SKM-1 (cell line): Measurements from ENCODE around the gene CENPS.
"Not testable (repeated sequence)": the region's sequence is repeated elsewhere in the genome, so short reads cannot be mapped to it uniquely, and the experiment has no call there.

ENCODE experiments used
- DNase-seq: peaks from one replicate; lab custom pipeline; 2025; ENCODE audit not compliant: unreplicated experiment; lab: John Stamatoyannopoulos, UW

The CENPS gene

GRCh38 chr1:10430216-10431069 lies at the start of gene CENPS:
Gene CENPS (plus strand): TSS chr1:10430433. CDS start chr1:10430518, 85 bp downstream.
- DNase-seq: peak; percentile 76

DNA sequence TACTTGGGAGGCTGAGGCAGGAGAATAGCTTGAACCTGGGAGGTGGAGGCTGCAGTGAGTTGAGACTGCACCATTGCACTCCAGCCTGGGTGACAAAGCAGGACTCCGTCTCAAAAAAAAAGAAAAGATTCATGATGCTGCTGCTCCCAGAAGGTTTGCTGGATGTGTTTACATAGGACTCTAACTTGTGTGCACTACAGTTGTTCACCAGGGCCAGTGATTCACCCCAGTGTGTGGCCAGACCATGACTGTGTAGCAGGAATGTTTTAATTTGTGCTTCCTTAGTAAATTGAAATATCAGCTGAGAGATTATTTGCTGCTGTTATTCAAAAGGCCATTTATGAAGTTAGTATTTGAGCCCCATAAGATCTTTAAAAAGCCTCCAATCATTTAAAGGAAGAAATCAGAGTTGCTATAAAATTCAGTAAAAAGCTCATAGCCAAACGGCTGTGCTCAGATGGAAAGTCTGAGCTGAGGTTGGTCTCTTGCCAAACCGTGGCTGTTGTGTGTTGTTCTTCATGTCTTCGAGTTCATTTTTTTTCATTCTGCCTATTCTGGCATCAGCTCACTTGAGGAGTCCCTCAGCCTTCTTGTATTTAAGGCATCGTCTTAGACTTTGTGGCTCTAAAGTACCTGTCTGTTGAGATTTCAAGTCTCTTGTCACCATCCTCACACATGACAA lies 49.5 kb upstream of the CENPS start:
- DNase-seq: no peak

DNA sequence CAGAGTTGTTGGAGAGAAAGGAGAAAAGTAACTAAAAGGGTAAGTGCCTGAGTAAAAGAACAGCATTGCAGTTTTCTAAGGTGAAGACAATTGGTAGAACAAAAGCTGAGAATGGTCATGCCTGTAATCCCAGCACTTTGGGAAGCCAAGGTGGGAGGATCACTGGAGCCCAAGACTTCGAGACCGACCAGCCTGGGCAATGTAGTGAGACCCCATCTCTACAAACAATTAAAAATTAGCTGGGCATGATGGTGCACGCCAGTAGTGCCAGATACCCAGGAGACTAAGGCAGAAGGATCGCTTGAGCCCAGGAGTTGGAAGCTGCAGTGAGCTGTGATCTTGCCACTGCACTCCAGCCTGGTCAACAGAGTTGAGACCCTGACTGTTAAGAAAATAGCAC lies 46.6 kb upstream of the CENPS start:
- no peak for DNase-seq

DNA sequence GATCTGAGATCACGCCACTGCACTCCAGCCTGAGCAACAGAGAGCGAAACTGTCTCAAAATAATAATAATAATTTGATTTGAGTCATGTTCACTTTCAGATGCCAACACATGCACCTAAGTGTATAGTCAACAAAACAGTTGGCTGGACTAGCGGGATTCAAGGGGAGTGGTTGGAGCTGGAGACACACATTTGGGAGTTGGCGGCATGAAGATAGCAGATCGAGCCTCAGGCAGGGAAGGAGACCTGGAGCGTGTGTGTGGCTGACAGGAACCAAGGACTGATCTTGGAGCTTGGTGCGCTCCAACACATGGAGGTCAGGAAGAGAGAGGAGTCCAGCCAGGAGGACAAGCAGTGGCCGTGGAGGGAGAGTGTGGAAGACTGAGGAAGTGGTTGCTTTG lies 46.0 kb upstream of the CENPS start:
- DNase-seq: no peak

DNA sequence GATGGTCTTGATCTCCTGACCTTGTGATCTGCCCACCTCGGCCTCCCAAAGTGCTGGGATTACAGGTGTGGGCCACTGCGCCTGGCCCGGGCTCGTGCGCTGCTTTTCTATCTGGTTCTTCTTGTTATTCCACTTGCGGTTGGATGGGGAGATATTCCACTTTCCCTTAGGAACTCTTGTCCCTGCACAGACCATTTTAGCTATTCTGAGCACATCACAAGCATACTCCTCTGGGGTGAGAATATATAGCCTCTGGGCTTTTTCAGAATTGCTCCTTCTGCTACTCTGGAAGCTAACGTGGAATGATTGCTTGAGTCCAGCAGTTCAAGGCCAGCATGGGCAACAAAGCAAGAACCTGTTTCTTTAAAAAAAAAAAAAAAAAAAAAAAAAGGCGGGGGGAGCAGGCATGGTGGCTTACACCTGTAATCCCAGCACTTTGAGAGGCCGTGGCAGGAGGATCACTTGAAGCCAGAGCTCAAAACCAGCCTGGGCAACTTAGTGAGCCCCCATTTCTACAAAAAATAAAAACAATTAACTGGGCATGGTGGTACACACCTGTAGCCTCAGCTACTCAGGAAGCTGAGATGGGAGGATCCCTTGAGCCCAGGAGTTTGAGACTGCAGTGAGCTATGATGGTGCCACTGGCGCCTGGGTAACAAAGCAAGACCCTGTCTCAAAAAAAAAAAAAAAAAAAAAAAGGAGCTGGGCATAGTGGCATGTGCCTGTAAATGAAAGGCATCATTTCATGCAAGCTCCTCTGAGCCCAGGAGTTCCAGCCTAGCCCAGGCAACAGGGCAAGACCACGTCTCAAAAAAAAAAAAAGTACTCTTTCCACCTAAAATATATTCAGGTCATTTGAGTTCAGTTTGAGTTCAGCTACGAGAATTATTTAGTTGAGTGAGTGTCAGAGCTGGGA lies 43.2 kb upstream of the CENPS start:
- no peak for DNase-seq

DNA sequence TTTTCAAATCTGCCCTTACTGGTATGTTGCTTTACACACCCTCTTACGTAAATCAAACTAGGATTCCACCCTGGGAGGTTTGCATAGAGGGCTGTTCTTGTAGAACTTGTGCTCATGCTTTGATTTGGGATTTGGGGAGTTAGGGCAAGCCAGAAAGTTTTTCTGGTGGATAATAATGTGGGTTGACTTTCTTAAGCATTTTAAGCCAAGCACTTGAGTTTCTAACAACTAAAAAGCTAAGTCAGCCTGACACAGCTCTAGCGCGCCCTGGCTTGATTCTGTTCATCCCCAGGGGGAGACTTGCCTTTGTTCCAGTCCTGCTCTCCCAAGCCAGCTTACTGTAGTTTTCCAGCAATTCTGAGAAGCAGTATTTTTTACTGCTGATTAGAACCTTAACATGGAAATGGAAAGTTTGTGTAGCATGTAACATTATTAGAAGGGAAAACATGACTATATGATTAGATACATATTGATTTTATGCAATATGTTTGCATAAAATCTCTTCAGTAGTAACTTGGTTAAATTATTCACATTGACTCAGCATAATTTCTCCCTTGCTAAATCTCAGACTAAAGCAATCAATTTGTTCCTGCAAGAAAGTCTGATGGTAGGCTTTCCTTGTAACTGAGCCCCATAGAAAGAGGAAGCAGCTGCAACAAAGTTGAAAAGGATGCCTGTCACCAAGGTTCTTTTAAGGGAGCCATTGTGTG lies 42.4 kb upstream of the CENPS start:
- DNase-seq: peak; percentile 92

DNA sequence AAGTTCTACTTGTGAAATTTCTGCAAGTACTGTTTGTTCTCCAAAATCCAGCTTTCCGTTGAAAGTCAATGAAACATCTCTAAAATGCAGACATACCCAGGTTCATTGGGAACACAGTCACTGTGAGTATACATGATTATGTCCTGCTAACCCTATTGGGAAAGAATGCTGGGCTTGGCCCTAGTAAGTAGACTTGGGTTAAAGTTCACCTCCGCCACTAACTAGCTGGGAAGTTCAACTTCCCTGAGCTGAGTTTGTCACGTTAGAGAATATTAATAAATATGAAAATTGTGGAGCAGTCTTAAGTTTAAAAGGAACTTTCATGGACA lies 41.9 kb upstream of the CENPS start:
- no peak for DNase-seq

- peak; percentile 42 for DNase-seq
These were observed 40.8 kb upstream of the CENPS start for GRCh38 chr1:10389271-10389973.

- no peak for DNase-seq
These were observed 33.4 kb upstream of the CENPS start for GRCh38 chr1:10396870-10397269.

DNA sequence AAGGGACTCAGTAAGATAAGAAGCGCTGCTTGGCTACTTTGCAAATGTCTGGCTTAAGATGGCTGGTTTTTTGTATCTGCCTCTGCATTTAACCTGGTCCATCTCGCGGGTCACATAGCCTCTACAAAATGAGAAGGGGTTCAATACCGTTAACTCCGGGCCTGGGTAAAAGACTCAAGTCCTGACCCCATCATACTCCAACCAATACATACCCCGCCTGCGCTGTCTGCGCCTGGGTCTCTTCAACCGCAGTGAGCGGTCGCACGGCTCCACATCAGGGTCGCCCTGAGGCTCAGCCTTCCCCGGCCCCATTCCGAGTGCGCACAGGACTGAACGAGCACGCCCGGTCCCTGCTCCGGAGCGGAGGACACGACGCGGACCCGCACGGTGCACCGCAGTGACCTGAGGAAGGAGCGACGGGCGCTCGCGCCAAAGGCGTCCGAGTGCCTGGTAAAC lies 31.9 kb upstream of the CENPS start:
- no peak for DNase-seq

DNA sequence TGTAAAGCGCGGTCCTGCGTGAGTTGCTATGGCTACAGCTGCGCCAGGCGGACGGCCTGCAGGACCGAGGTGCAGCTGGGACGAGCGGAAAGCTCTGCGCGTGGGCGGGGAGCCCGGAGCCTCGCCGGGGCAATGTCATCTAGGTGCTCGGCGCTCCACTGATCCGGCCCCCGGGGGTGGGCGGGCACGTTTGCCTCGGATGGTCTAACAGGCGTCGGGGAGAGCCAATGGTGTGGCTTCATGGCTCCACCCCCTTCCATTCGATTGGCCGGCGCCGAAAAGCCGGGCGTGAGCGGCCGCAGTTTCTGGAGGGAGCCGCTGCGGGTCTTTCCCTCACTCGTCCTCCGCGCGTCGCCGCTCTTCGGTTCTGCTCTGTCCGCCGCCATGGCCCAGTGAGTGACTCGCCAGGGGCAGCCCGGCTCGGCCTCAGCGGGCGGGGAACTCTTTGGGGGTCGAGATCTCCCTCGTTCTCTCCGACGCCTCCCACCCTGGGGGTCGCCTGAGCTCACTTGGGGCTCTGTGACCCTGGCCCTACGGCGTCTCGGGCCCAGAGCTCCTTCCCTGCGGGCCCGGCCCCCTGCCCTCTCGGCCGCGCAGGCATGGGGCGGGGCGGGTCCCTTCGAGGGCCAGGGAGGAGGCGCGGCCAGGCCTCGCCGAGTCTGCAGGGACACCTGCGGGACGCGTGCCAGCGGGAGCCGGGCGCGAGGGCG lies 31.3 kb upstream of the CENPS start, which contains the start of gene PGD:
Gene PGD, plus strand, starts transcription at position 331 of the 710 bp plus-strand sequence. Its CDS starts 54 bp downstream, at position 385.
- peak; percentile 96 for DNase-seq

DNA sequence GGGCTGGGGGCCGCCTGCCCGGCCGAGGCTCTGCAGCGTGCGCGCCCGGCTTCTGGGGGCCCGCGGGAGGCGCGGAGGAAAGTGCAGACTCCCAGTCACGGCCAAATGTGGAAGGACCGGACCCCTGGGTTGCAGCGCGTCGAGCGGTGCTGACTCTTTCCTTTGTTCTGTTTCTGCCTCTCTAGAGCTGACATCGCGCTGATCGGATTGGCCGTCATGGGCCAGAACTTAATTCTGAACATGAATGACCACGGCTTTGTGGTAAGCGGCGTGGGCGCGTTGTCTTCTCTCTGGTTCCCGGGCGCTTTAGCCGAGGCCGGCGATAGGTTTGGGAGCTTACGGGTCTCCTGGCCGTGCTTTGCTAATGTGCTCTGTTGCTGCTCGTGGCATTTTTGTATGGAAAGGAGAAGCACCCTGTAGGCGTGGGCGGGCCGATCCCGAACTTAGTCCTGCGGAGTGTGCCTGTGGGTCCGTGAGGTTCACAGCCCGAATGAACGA lies 30.7 kb upstream of the CENPS start:
- no peak for DNase-seq

GRCh38 chr1:10400013-10400412 lies 30.2 kb upstream of the CENPS start:
- DNase-seq: no peak

- no peak for DNase-seq
These were observed 29.0 kb upstream of the CENPS start for GRCh38 chr1:10401281-10401680.

DNA sequence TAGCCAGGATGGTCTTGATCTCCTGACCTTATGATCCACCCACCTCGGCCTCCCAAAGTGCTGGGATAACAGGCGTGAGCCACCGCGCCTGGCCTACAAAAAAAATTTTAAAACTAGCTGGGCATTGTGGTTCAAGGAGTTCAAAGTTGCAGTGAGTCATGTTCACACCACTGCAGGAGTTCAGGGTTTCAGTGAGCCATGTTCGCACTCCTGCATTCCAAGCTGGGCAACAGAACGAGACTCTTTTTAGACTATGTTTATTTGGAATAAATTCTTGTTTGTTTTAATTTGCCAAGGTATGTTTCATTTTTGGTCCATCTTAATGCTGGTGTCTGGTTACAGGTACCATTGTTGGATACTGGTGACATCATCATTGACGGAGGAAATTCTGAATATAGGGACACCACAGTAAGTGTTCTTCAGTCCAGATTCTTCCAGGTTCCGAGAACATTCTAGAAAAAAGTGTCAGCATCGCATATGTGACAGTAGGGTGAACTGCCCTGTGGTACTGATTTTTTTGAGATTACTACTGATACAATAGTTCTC lies 27.4 kb upstream of the CENPS start:
- DNase-seq: no peak

GRCh38 chr1:10407201-10407600 lies 23.0 kb upstream of the CENPS start:
- DNase-seq: no peak

DNA sequence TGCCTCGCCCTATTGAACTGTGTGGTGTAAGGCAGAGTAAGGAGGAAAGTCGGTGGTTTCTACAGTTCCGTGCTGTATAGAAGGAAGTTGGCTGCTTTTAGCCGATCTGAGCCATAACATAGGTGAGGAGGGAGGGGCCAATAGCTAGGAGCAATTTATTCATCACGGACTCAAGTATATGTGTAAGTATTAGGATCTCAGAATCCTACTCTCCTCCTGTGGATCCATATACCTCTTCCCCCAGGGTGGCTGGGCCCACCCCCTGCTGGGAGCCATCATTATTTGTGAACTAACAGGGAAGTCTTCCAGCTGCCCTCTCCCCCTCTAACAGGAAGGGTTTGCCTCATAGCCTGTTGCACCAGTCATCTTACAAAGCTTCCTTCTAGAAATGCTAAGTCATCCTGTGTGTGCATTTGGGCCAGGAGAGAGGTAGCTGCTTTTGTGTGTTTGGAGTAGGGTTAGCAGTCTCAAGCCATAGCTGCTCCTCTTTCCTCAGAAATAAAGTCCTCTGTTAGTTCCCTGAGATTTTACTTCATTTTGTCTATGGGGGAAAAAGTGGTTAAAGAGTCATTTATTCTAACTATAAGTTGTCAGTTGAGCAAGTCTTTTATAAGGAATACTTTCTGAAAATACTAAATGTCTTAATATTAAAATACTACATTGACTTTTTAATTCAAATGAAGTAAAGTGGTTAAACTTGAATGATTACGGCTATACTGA lies 14.9 kb upstream of the CENPS start:
- peak; percentile 95 for DNase-seq

DNA sequence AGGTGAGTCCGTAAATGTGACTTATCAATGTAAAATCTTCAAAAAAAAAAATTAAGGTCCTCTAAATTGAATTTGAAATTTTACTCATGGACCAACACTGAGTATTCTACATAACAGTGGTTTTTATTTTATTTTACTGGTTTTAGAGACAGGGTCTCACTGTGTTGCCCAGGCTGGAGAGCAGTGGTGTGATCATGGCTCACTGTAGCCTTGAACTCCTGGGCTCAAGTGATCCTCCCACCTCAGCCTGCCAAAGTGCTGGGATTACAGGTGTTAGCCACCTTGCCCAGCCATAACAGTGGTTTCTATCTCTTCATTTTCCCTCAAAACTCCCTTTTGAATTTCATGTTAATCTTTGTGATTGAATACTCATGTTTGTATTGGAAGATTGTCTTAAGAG lies 14.3 kb upstream of the CENPS start:
- not testable (repeated sequence) for DNase-seq
